Heart left ventricle (tissue), 16 donors: ENCODE results near the gene PRSS22. TPM values are rescaled to one million over a fixed set of nuclear protein-coding genes. Genes with fewer than 3 reads are reported as not detected.

ENCODE experiments used
- ATAC-seq, 4 donors: fragments of 200-7000 bp; cut with Tn5 transposase; one replicate each; pipeline ENCODE4 v1.9.1; 2020 to 2022; ENCODE audit warnings: moderate library complexity in 4 of 4, mild to moderate bottlenecking in 3 of 4, moderate number of reproducible peaks in 1 of 4
- DNase-seq, 5 donors: peaks; one replicate each; pipeline ENCODE4 v3.0.0-alpha.2; 2020
- H3K27ac ChIP-seq, 12 donors: fragments of 200-600 bp; sonication (generic) in 4 of 12; one replicate each; pipeline versions ENCODE4 v1.5.0 to v1.8.0; 2016 to 2022; ENCODE audit warnings: mild to moderate bottlenecking in 2 of 12
- H3K27me3 ChIP-seq, 9 donors: fragments of 200-600 bp; sonication (generic) in 2 of 9; one replicate each; pipeline versions ENCODE4 v1.5.1 to v1.8.0; 2016 to 2022; ENCODE audit warnings: mild to moderate bottlenecking in 3 of 9
- H3K36me3 ChIP-seq, 9 donors: fragments of 200-600 bp; sonication (generic) in 2 of 9; one replicate each; pipeline versions ENCODE4 v1.5.0 to v1.8.0; 2018 to 2022; ENCODE audit warnings: mild to moderate bottlenecking in 2 of 9
- H3K4me1 ChIP-seq, 12 donors: fragments of 200-600 bp; sonication (generic) in 4 of 12; one replicate each; pipeline versions ENCODE4 v1.5.0 to v1.8.0; 2016 to 2022; ENCODE audit warnings: mild to moderate bottlenecking in 3 of 12
- H3K4me3 ChIP-seq, 12 donors: fragments of 200-600 bp; sonication (generic) in 4 of 12; one replicate each; pipeline versions ENCODE4 v1.5.0 to v1.8.0; 2017 to 2022; ENCODE audit warnings: mild to moderate bottlenecking in 9 of 12, moderate library complexity in 4 of 12
- H3K9me3 ChIP-seq, 12 donors: fragments of 200-600 bp; sonication (generic) in 4 of 12; one replicate each; pipeline versions ENCODE4 v1.5.0 to v1.8.0; 2016 to 2022; ENCODE audit warnings: mild to moderate bottlenecking in 1 of 12
- CTCF ChIP-seq, 12 donors: fragments of 200-600 bp; sonication (generic) in 4 of 12; IDR thresholded peaks; one replicate each; pipeline versions ENCODE4 v1.5.0 to v1.8.0; 2018 to 2022; ENCODE audit warnings: antibody characterized with exemption in 12 of 12, mild to moderate bottlenecking in 5 of 12
- POLR2A ChIP-seq, 2 donors: fragments of 450-650 bp; IDR thresholded peaks; one replicate each; pipeline ENCODE4 v1.6.1; 2017; ENCODE audit warnings: antibody characterized with exemption in 2 of 2, mild to moderate bottlenecking in 2 of 2, moderate library complexity in 2 of 2
- WGBS, 4 donors: extraction: QIAGEN DNeasy Blood & Tissue Kit in 2 of 4; methylation state at CpG; one replicate each; pipeline versions ENCODE4 v1.1.5 to v1.1.7; 2013 to 2018; 5-methylcytosine and 5-hydroxymethylcytosine counted together
- intact Hi-C, 10 donors: fragments of 100-400 bp; cut with DNase I; formaldehyde crosslinking; loops; one replicate each; pipeline versions ENCODE4 v1.11.1 to v1.14.2; 2022
- polyA plus RNA-seq, 2 donors: library from polyadenylated mRNA; stranded (reverse); fragments of 200-250 nt; gene quantifications; one replicate each; pipeline ENCODE4 v1.2.3, GENCODE V29; 2013
- total RNA-seq, 9 donors: library from RNA; depleted of rRNA in 2 of 9; stranded (reverse); fragments of >200 nt in 2 of 9; fragmentation: NEBNext Ultra II Directional in 3 of 9; extraction: Animal tissue kit (Norgen Biotek cat#: 25700) in 3 of 9; gene quantifications; one replicate each; pipeline versions ENCODE4 v1.1.0 to v1.2.4, GENCODE V29; 2016 to 2023
- donor health status: ischemic (EF 13 %, LVEDD 7.1; RV severe dilation, severe dysfunction).
- donor health status: healthy with polysubstance abuse.
- donor health status: DM: no; HTN: yes; CAD: no.
- donor health status: DM: no; HTN: no; CAD: no.
- donor health status: ischemic (EF 25% LVEDD 6.9; RV normal size, moderate dysfunction).
- donor health status: ischemic (EF 25% LVEDD 5.7; RV mildly dilated, moderate dysfunction).
- donor health status: healthy.
- donor health status: DM: yes; HTN: yes; CAD: no.
- donor health status: ischemic (EF 35%, LVEDD 5.7; RV mildly dilated, moderate dysfunction).
- donor health status: nonischemic (EF 11% LVEDD 7.7; RV severe dilation, severe dysfunction).
- donor health status: DM: yes; HTN: yes; CAD: no.
- donor health status: PGD.
- donor health status: ischemic (EF 29% LVEDD 5.4; RV normal size, mild dysfunction).
- donor health status: nonischemic (EF 23%, LVEDD 6.1; RV moderate dilation, normal function).

Gene PRSS22
- total and polyA plus RNA-seq, 11 donors = not detected

GRCh38 chr16:2814551-2815298 lies 43.2 kb downstream of the PRSS22 start:
- H3K9me3 ChIP-seq = no peaks in the 10 kb centered on the region
- DNase-seq = no peak
- TF ChIP-seq CTCF (IDR thresholded peaks at IDR 0.05) (no peak), POLR2A (IDR thresholded peaks at IDR 0.05) (no peak)
- WGBS, 4 donors = 78 to 85% (median 82%) methylated on average over 5 to 20 of the region's 20 CpGs
- H3K27me3 ChIP-seq = peaks cover 0 to 67% (median 11%) of the 10 kb centered on the region in 9 donors
- no peak overlapping the region for H3K4me3 ChIP-seq
- no peak for ATAC-seq
- H3K36me3 ChIP-seq = no peaks in the 10 kb centered on the region
- H3K4me1 ChIP-seq = peaks cover 0 to 9% (median 0%) of the 10 kb centered on the region in 12 donors
- intact Hi-C loops = no loop called here
- H3K27ac ChIP-seq = no peak overlapping the region

- Histone ChIP-seq H3K4me1 (peaks cover 0 to 9% (median 0%) of the 10 kb centered on the region in 12 donors), H3K36me3 (no peaks in the 10 kb centered on the region), H3K27ac (no peak overlapping the region), H3K9me3 (peaks cover 0 to 4% (median 0%) of the 10 kb centered on the region in 12 donors), H3K27me3 (peaks cover 0 to 58% (median 11%) of the 10 kb centered on the region in 9 donors), H3K4me3 (no peak overlapping the region)
- 46 to 65% (median 61%) methylated on average over 7 of the region's 7 CpGs for WGBS, 4 donors
- intact Hi-C loops = no loop called here
- DNase-seq (no peak), ATAC-seq (no peak)
- TF ChIP-seq POLR2A (IDR thresholded peaks at IDR 0.05) (no peak), CTCF (IDR thresholded peaks at IDR 0.05) (no peak)
Measured at GRCh38 chr16:2813771-2814221, 44.2 kb downstream of the PRSS22 start.

GRCh38 chr16:2811703-2812471 lies 46.1 kb downstream of the PRSS22 start:
- no peak for TF ChIP-seq CTCF (IDR thresholded peaks at IDR 0.05)
- WGBS, 4 donors = 25 to 61% (median 58%) methylated on average over 2 to 15 of the region's 15 CpGs
- no peaks in the 10 kb centered on the region for H3K36me3 ChIP-seq
- intact Hi-C loops = no loop called here
- DNase-seq (no peak), ATAC-seq (no peak)
- H3K9me3 ChIP-seq = peaks cover 0 to 7% (median 0%) of the 10 kb centered on the region in 12 donors
- H3K27ac ChIP-seq = no peak overlapping the region
- H3K27me3 ChIP-seq = peaks cover 0 to 44% (median 9%) of the 10 kb centered on the region in 9 donors
- H3K4me1 ChIP-seq = peaks cover 0 to 9% (median 0%) of the 10 kb centered on the region in 12 donors
- H3K4me3 ChIP-seq = no peak overlapping the region

- 72 to 83% (median 78%) methylated on average over 5 to 6 of the region's 6 CpGs for WGBS, 4 donors
- Histone ChIP-seq H3K36me3 (no peaks in the 10 kb centered on the region), H3K4me3 (no peak overlapping the region), H3K4me1 (peaks cover 0 to 9% (median 0%) of the 10 kb centered on the region in 12 donors), H3K9me3 (peaks cover 0 to 7% (median 0%) of the 10 kb centered on the region in 12 donors), H3K27ac (no peak overlapping the region), H3K27me3 (peaks cover 0 to 31% (median 8%) of the 10 kb centered on the region in 9 donors)
- DNase-seq (no peak), ATAC-seq (no peak)
- intact Hi-C loops = no loop called here
- TF ChIP-seq POLR2A (IDR thresholded peaks at IDR 0.05) (no peak), CTCF (IDR thresholded peaks at IDR 0.05) (no peak)
Measured at GRCh38 chr16:2810651-2811050, 47.3 kb downstream of the PRSS22 start.
